Caco-2 (cell line): ENCODE measurements around the gene LRRC53. TPM values are rescaled to one million over a fixed set of nuclear protein-coding genes. Genes with fewer than 3 reads are reported as not detected.

Experiments used
- BruUV-seq: library from RNA; stranded (reverse); fragments of 400-500 nt; replicated peaks from 2 replicates; lab custom pipeline; 2021; lab: Mats Ljungman, UMichigan
- CTCF ChIA-PET: fragments of 300-600 bp; sonication (Branson Sonifier 250); formaldehyde crosslinking; loops from one replicate; lab custom pipeline; 2022; ENCODE audit warnings: antibody characterized with exemption; lab: Charles Lee
- POLR2A ChIA-PET: fragments of 300-600 bp; sonication (Branson Sonifier 250); formaldehyde crosslinking; loops from one replicate; lab custom pipeline; 2022; ENCODE audit warnings: antibody characterized with exemption; lab: Charles Lee
- DNase-seq, 2 experiments: peaks; one replicate each; pipeline versions ENCODE4 v3.0.0 to v3.0.0-alpha.2; 2020 to 2022
- H3K27me3 ChIP-seq: replicated peaks from 2 replicates; pipeline ENCODE4 v1.6.0; 2011; ENCODE audit warnings: low read length; ENCODE audit not compliant: control insufficient read depth, insufficient read depth
- H3K36me3 ChIP-seq: 2 replicates; pipeline ENCODE4 v1.5.1; 2011; ENCODE audit warnings: low read length; ENCODE audit not compliant: control insufficient read depth, insufficient read depth
- H3K4me1 ChIP-seq: fragments of 250-450 bp; sonication (Bioruptor Pico); 2 replicates; pipeline ENCODE4 v1.5.1; 2020; ENCODE audit warnings: mild to moderate bottlenecking
- H3K4me3 ChIP-seq: 2 replicates; pipeline ENCODE4 v1.5.1; 2011; ENCODE audit warnings: low read depth, mild to moderate bottlenecking, control low read depth, low read length
- H3K9me3 ChIP-seq: fragments of 250-450 bp; sonication (Bioruptor Pico); 2 replicates; pipeline ENCODE4 v1.5.1; 2020; ENCODE audit warnings: mild to moderate bottlenecking, moderate library complexity
- H3K27ac Mint-ChIP-seq: one replicate; pipeline ENCODE4 v1.8.0; 2022; ENCODE audit warnings: mixed read lengths; ENCODE audit not compliant: unreplicated experiment
- H3K27me3 Mint-ChIP-seq: one replicate; pipeline ENCODE4 v1.8.0; 2022; ENCODE audit warnings: mixed read lengths; ENCODE audit not compliant: insufficient read depth, unreplicated experiment
- H3K36me3 Mint-ChIP-seq: one replicate; pipeline ENCODE4 v1.8.0; 2022; ENCODE audit warnings: mild to moderate bottlenecking, mixed read lengths; ENCODE audit not compliant: insufficient read depth, unreplicated experiment
- H3K4me1 Mint-ChIP-seq: one replicate; pipeline ENCODE4 v1.8.0; 2022; ENCODE audit warnings: low read depth, mixed read lengths; ENCODE audit not compliant: unreplicated experiment
- H3K4me3 Mint-ChIP-seq: one replicate; pipeline ENCODE4 v1.8.0; 2022; ENCODE audit warnings: mild to moderate bottlenecking, moderate library complexity, mixed read lengths; ENCODE audit not compliant: unreplicated experiment
- H3K9me3 Mint-ChIP-seq: one replicate; pipeline ENCODE4 v1.8.0; 2022; ENCODE audit warnings: mixed read lengths; ENCODE audit not compliant: unreplicated experiment
- CTCF ChIP-seq, 2 experiments: fragments of 200-600 bp in 1 of 2; IDR thresholded peaks; 1 replicate in 1 of 2; 2 replicates in 1 of 2; pipeline versions ENCODE4 v1.5.1 to v1.8.0; 2011 to 2022; ENCODE audit warnings: antibody characterized with exemption in 1 of 2, control low read depth in 1 of 2, inconsistent platforms in 1 of 2, low read depth in 1 of 2, low read length in 1 of 2, mild to moderate bottlenecking in 1 of 2, moderate library complexity in 1 of 2; ENCODE audit not compliant: insufficient read depth in 1 of 2, severe bottlenecking in 1 of 2, unreplicated experiment in 1 of 2
- intact Hi-C: fragments of 100-400 bp; cut with micrococcal nuclease; formaldehyde crosslinking; loops from one replicate; pipeline ENCODE4 v1.10.0; 2022; ENCODE audit not compliant: unreplicated experiment
- total RNA-seq: library from RNA; stranded (reverse); gene quantifications from 2 replicates; pipeline ENCODE4 v1.2.3, GENCODE V29; 2022

Gene LRRC53
- total RNA-seq, 1 experiment from 2014 or later, result not detected

- Mint-ChIP-seq H3K4me1 (no peaks in the 10 kb centered on the region), H3K9me3 (no peaks in the 10 kb centered on the region), H3K4me3 (no peak overlapping the region), H3K27ac (no peak overlapping the region), H3K36me3 (no peaks in the 10 kb centered on the region), H3K27me3 (peaks cover 3% of the 10 kb centered on the region)
- intact Hi-C loops, result no loop called here
- Histone ChIP-seq H3K27me3 (no peaks in the 10 kb centered on the region), H3K9me3 (no peaks in the 10 kb centered on the region), H3K4me3 (no peak overlapping the region), H3K36me3 (no peaks in the 10 kb centered on the region), H3K4me1 (no peaks in the 10 kb centered on the region)
- TF ChIP-seq CTCF (IDR thresholded peaks at IDR 0.05; ENCODE audit: insufficient read depth in 1 of 2, low read depth in 1 of 2, low read length in 1 of 2, severe bottlenecking in 1 of 2, unreplicated experiment in 1 of 2), result no peak
- no TSS peak for BruUV-seq
- POLR2A ChIA-PET, result no interaction called here
- CTCF ChIA-PET, result no interaction called here
- no peak for DNase-seq
Measured at GRCh38 chr1:74457253-74457652, 55.2 kb downstream of the LRRC53 start.

DNA sequence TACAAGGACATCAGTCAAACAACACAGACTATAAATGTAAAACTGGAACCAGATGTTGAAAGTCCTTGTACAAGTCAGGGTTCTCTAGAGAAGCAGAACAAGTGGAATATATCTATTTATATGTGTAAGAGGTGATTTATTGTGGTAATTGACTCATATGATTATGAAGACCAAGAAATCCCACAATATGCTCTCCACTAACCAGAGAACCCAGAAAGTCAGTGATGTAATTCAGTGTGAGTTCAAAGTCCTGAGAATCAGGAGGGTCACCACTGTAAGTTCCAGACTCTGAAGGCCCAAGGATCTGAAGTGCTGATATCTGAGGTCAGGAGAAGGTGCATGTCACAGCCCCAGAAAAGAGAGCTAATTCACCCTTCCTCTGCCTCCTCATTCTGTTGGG lies 57.0 kb downstream of the LRRC53 start:
- no peak overlapping the region for H3K4me3 ChIP-seq
- H3K4me1 ChIP-seq, result no peaks in the 10 kb centered on the region
- no peaks in the 10 kb centered on the region for H3K36me3 ChIP-seq
- Mint-ChIP-seq H3K27me3 (peaks cover 3% of the 10 kb centered on the region), H3K4me3 (no peak overlapping the region), H3K27ac (no peak overlapping the region), H3K9me3 (no peaks in the 10 kb centered on the region), H3K4me1 (no peaks in the 10 kb centered on the region), H3K36me3 (no peaks in the 10 kb centered on the region)
- no peaks in the 10 kb centered on the region for H3K9me3 ChIP-seq
- ChIA-PET POLR2A (no interaction called here), CTCF (no interaction called here)
- no peaks in the 10 kb centered on the region for H3K27me3 ChIP-seq
- DNase-seq, result no peak
- intact Hi-C loops, result no loop called here
- BruUV-seq, result no TSS peak
- TF ChIP-seq CTCF (IDR thresholded peaks at IDR 0.05; ENCODE audit: insufficient read depth in 1 of 2, low read depth in 1 of 2, low read length in 1 of 2, severe bottlenecking in 1 of 2, unreplicated experiment in 1 of 2), result no peak

DNA sequence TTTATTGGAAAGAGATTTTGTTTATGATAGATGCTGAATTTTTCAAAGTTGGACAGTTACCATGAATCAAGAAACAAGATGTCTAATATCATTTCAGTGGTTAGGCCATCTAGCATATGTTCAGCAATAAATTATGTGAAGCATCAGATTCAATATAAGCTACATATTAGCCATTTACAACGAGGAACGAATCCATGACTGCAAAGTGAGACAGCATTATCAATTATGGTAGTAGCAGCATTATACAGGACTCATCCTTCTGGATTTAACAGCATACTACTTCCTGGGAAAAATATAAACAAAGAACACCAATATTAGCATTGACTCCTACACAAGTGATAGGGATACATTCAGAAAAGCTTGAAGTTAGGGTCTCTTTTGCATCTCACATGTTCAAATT lies 59.1 kb downstream of the LRRC53 start:
- intact Hi-C loops, result no loop called here
- H3K36me3 ChIP-seq, result no peaks in the 10 kb centered on the region
- H3K4me3 Mint-ChIP-seq, result no peak overlapping the region
- TF ChIP-seq CTCF (IDR thresholded peaks at IDR 0.05; ENCODE audit: insufficient read depth in 1 of 2, low read depth in 1 of 2, low read length in 1 of 2, severe bottlenecking in 1 of 2, unreplicated experiment in 1 of 2), result no peak
- no peaks in the 10 kb centered on the region for H3K27me3 Mint-ChIP-seq
- no TSS peak for BruUV-seq
- no peaks in the 10 kb centered on the region for H3K27me3 ChIP-seq
- ChIA-PET CTCF (no interaction called here), POLR2A (no interaction called here)
- H3K4me1 Mint-ChIP-seq, result no peaks in the 10 kb centered on the region
- H3K4me3 ChIP-seq, result no peak overlapping the region
- no peak overlapping the region for H3K27ac Mint-ChIP-seq
- H3K36me3 Mint-ChIP-seq, result no peaks in the 10 kb centered on the region
- no peaks in the 10 kb centered on the region for H3K4me1 ChIP-seq
- no peaks in the 10 kb centered on the region for H3K9me3 ChIP-seq
- no peaks in the 10 kb centered on the region for H3K9me3 Mint-ChIP-seq
- no peak for DNase-seq
